PFSK-1 (cell line): ENCODE measurements around the gene RPTOR.

ENCODE experiments used
- POLR2AphosphoS5 ChIP-seq: IDR thresholded peaks from 2 replicates; pipeline ENCODE4 v1.6.1; 2012; ENCODE audit warnings: low read depth, mild to moderate bottlenecking, control low read depth, low read length, moderate library complexity
- TF ChIP-seq, protein P1 (sequence below), 2 experiments: IDR thresholded peaks; 2 replicates each; pipeline versions ENCODE4 v1.6.1 to v1.8.0; 2011 to 2012; ENCODE audit warnings: low read depth in 2 of 2, low read length in 2 of 2, control low read depth in 1 of 2, inconsistent platforms in 1 of 2, mild to moderate bottlenecking in 1 of 2, moderate library complexity in 1 of 2; ENCODE audit not compliant: insufficient read depth in 1 of 2

DNA sequence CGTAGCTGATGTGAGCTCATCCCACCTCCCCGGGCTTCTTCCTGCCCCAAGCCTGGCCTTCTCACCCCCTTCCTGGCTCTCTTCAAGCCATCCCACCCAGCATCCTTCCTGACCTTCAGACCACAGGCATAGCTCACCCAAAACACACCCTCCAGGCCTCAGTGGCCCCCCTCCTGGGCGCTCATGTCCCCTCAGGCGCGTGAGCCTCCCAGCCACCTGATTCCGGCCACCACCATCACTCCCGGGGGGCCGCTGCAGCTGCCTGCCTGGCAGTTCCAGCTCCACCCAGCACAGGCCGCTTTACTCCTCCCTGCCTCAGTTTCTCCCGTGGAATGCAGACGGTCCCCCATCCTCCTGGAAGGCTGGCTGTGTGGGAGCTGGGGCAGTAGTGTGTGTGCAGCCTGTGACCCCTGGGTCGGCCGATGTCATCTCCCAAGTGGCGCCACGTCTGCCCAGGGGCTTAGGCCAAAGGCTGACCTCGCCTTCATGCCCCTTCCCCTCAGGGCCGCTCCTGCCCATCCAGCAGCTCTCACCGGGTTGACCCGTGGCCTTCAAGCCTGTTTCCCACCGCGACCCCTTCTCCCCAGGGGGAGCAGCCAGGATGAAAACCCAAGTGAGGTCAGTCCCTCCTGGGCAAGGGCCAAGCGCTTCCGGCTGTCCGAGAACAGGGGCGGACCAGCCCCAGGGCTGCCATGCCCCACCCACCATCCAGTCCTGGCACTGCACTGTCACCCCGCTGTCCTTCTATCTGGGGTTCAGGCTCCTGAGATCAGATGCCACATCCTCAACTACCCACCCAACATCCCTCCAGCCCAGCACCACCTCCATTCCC, 435.1 kb downstream of the RPTOR start:
- TF ChIP-seq POLR2AphosphoS5: 0 out of 2 replicates have a peak, but pooled peaks have one; percentile 27
- TF ChIP-seq, protein P1, sequence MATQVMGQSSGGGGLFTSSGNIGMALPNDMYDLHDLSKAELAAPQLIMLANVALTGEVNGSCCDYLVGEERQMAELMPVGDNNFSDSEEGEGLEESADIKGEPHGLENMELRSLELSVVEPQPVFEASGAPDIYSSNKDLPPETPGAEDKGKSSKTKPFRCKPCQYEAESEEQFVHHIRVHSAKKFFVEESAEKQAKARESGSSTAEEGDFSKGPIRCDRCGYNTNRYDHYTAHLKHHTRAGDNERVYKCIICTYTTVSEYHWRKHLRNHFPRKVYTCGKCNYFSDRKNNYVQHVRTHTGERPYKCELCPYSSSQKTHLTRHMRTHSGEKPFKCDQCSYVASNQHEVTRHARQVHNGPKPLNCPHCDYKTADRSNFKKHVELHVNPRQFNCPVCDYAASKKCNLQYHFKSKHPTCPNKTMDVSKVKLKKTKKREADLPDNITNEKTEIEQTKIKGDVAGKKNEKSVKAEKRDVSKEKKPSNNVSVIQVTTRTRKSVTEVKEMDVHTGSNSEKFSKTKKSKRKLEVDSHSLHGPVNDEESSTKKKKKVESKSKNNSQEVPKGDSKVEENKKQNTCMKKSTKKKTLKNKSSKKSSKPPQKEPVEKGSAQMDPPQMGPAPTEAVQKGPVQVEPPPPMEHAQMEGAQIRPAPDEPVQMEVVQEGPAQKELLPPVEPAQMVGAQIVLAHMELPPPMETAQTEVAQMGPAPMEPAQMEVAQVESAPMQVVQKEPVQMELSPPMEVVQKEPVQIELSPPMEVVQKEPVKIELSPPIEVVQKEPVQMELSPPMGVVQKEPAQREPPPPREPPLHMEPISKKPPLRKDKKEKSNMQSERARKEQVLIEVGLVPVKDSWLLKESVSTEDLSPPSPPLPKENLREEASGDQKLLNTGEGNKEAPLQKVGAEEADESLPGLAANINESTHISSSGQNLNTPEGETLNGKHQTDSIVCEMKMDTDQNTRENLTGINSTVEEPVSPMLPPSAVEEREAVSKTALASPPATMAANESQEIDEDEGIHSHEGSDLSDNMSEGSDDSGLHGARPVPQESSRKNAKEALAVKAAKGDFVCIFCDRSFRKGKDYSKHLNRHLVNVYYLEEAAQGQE (IDR thresholded peaks at IDR 0.05; ENCODE audit: insufficient read depth in 1 of 2, low read depth in 2 of 2, low read length in 2 of 2): no peak
